GM18858 (cell line): ENCODE measurements around the gene ABCB11.
"Not testable (repeated sequence)": the region's sequence is repeated elsewhere in the genome, so short reads cannot be mapped to it uniquely, and the experiment has no call there.

Experiments used
- ATAC-seq: cut with Tn5 transposase; IDR thresholded peaks from one replicate; pipeline ENCODE4 v1.9.1; 2021; ENCODE audit not compliant: unreplicated experiment

The ABCB11 gene

GRCh38 chr2:168901003-168901402 is 130.1 kb downstream of the ABCB11 start, which contains the start of gene G6PC2:
Gene G6PC2 (plus strand): TSS chr2:168901291. CDS start chr2:168901332, 41 bp downstream.
- no peak for ATAC-seq

DNA sequence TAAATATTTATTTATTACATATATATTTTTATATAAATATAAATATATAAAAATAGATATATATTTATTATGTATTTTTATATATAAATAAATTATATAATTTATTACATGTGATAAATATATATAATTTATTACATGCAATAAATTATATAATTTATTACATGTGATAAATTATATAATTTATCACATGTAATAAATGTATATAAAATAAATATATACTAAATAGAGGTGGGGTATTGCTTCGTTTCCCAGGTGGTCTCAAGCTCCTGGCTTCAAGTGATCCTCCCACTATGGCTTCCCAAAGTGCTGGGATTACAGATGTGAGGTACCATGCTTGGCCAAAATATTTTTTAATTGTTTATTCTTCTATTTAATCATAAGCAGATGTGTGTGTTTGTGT is 133.7 kb downstream of the ABCB11 start:
- ATAC-seq: no peak

DNA sequence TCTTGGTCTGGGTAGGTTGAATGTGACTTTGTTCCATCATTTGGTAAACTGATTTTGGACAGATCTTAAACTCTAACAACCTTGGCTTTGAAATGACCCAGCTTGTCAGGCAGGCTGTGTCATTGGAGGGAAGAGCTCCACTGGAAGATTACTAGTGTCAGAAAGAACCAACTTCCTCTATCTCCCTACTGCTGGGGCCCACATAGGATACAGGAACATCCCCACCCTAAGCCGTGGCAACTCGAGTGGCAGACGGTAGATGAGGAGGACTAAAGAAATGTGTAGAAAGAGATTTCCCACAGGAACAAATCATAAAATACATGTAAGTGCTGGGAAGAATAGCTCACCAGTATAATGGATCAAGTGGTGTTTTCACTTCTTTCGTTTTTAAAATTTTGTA is 134.3 kb downstream of the ABCB11 start:
- no peak for ATAC-seq

- ATAC-seq: no peak
Observed at GRCh38 chr2:168895771-168896170, 135.4 kb downstream of the ABCB11 start.

DNA sequence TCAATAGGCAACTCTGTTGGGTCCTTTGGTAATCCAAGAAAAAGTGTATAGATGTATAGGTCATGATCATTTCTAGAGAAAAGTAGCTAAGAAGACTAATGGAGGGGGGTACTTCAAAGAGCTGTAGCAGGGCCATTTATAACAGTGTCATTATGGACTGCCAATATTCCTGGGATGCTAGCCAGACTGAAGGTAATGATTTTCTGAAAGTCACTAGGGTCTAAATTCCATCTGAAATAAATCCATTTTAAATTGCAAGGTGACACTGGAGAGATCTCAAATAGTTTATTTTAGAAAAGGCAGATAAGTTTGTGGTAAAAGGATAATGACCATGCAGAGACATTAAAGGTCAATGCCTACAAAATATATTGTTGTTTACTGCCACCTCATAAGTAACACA is 136.4 kb downstream of the ABCB11 start:
- ATAC-seq: no peak

- ATAC-seq: no peak
Observed at GRCh38 chr2:168894101-168894500, 137.0 kb downstream of the ABCB11 start.

DNA sequence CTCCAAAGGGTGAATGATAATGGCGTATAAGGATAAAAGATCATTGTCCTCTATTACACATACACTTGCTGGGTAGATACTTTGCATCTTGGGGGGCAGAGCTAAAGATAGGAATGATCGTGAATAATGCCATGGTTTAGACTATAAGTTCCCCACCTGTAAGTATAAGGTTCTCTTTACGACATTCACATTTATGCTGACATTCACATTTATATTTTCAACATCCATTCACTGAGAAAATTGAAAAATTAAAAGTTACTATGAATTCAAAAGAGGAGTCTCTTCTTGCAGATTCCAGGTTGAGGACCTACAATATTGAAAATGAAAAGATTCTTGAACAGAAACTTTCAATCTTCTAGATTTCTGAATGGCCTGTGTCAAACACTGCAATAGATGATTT is 138.8 kb downstream of the ABCB11 start:
- ATAC-seq: no peak

GRCh38 chr2:168890006-168890782 is 140.9 kb downstream of the ABCB11 start, which contains the start of gene SPC25:
Gene SPC25 (minus strand): TSS chr2:168890430. CDS start chr2:168889519, 911 bp downstream.
- peak; percentile 100 for ATAC-seq

- ATAC-seq: no peak
Observed at GRCh38 chr2:168889635-168890005, 141.5 kb downstream of the ABCB11 start.

DNA sequence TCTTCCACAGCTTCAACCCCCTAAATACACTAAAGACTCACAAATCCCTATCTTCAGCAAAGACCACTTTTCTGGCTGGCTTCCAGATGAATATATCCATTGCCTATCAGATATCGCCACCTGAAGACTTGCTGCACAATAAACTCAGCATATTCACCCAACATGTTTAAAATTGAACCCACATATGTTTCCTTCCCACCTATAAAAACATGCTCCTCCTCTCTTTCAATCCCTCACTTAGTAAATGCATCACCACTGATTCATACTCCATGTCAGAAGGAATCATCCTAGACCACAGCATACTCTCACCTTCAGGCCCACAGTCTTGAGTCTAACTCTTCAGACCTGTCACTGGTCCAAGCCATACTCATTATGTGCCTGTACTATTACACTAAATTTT is 146.1 kb downstream of the ABCB11 start:
- no peak for ATAC-seq

DNA sequence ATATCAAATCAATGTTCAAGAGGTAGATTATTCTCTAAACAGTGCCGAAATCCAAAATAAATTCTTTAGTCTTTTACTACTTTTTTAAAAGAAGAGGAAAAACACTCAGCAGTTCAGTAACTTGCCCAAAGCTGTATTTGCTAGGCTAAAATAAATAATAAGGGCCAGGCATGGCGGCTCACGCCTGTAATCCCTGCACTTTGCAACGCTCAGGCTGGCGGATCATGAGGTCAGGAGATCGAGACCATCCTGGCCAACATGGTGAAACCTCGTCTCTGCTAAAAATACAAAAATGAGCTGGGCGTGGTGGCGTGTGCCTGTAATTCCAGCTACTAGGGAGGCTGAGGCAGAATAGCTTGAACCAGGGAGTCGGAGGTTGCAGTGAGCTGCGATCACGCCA is 149.0 kb downstream of the ABCB11 start:
- ATAC-seq: not testable (repeated sequence)

DNA sequence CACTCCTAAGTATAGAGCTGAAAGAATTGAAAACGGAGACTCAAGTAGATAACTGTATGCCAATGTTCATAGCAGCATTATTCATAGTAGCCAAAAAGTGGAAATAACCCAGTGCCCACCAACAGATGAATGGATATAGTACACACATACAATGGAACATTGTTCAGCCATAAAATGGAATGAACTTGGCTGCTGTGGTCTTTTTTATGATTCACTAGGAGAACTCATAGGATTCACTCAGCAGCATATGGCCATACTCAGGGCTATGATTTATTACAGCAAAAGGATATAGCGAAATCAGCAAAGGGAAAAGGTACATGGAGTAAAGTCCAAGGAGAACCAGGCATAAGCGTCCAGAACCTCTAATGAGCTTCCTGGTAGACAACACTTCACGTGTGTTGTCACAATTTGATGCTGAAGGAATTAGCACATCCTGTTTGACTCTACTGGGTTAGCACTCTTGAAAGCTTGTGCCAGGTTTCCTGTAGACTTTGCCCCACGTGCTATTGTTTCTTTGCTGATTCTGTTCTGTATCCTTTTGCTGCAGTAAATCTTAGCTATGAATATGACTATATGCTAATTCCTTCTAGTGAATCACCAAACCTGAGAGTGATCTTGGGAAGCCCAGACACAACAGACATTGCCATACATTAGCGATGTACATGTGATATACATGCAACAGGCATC is 156.6 kb downstream of the ABCB11 start:
- no peak for ATAC-seq

DNA sequence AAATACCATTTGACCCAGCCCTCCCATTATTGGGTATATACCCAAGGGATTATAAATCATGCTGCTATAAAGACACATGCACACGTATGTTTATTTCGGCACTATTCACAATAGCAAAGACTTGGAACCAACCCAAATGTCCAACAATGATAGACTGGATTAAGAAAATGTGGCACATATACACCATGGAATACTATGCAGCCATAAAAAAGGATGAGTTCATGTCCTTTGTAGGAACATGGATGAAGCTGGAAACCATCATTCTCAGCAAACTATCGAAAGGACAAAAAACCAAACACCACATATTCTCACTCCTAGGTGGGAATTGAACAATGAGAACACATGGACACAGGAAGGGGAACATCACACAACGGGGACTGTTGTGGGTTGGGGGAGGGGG is 160.3 kb downstream of the ABCB11 start:
- ATAC-seq: not testable (repeated sequence)
